GM19324 (cell line): ENCODE measurements around the gene MYH6.
"Not testable (repeated sequence)": the region's sequence is repeated elsewhere in the genome, so short reads cannot be mapped to it uniquely, and the experiment has no call there.

Experiments used
- ATAC-seq: cut with Tn5 transposase; IDR thresholded peaks from one replicate; pipeline ENCODE4 v1.9.1; 2021; ENCODE audit warnings: mild to moderate bottlenecking, moderate library complexity; ENCODE audit not compliant: unreplicated experiment, low FRiP score

Gene MYH6

GRCh38 chr14:23400496-23401149 is 7.5 kb downstream of the MYH6 start:
- not testable (repeated sequence) for ATAC-seq

- ATAC-seq, result no peak
These were observed 8.5 kb downstream of the MYH6 start for GRCh38 chr14:23399591-23399990.

- no peak for ATAC-seq
These were observed 8.9 kb downstream of the MYH6 start for GRCh38 chr14:23399136-23399535.

- ATAC-seq, result no peak
These were observed 9.7 kb downstream of the MYH6 start for GRCh38 chr14:23398348-23398747.

- no peak for ATAC-seq
These were observed 11.2 kb downstream of the MYH6 start for GRCh38 chr14:23396781-23397407.

GRCh38 chr14:23396126-23396525 is 11.9 kb downstream of the MYH6 start:
- ATAC-seq, result no peak

GRCh38 chr14:23392613-23393012 is 15.5 kb downstream of the MYH6 start:
- ATAC-seq, result no peak

- not testable (repeated sequence) for ATAC-seq
These were observed 18.2 kb downstream of the MYH6 start for GRCh38 chr14:23389871-23390270.

- no peak for ATAC-seq
These were observed 18.7 kb downstream of the MYH6 start for GRCh38 chr14:23389396-23389795.

GRCh38 chr14:23388996-23389395 is 19.1 kb downstream of the MYH6 start:
- ATAC-seq, result no peak

GRCh38 chr14:23387916-23388882 is 19.9 kb downstream of the MYH6 start:
- no peak for ATAC-seq

GRCh38 chr14:23386999-23387398 is 21.1 kb downstream of the MYH6 start:
- no peak for ATAC-seq

- not testable (repeated sequence) for ATAC-seq
These were observed 21.8 kb downstream of the MYH6 start for GRCh38 chr14:23386266-23386657.

- no peak for ATAC-seq
These were observed 22.3 kb downstream of the MYH6 start for GRCh38 chr14:23385642-23386265.

GRCh38 chr14:23385244-23385641 is 22.8 kb downstream of the MYH6 start:
- no peak for ATAC-seq

- no peak for ATAC-seq
These were observed 23.6 kb downstream of the MYH6 start for GRCh38 chr14:23384364-23385080.

GRCh38 chr14:23382731-23383440 is 25.2 kb downstream of the MYH6 start:
- ATAC-seq, result no peak

- no peak for ATAC-seq
These were observed 25.8 kb downstream of the MYH6 start for GRCh38 chr14:23382276-23382675.

GRCh38 chr14:23381871-23382270 is 26.2 kb downstream of the MYH6 start:
- ATAC-seq, result no peak

- ATAC-seq, result no peak
These were observed 27.1 kb downstream of the MYH6 start for GRCh38 chr14:23380976-23381375.
